NB4 (cell line): Measurements from ENCODE around the gene RNASEL.

Experiments used
- POLR2A ChIP-seq: IDR thresholded peaks from 2 replicates; pipeline ENCODE4 v1.6.1; 2011; ENCODE audit warnings: mild to moderate bottlenecking; ENCODE audit not compliant: insufficient read length; ENCODE audit errors: extremely low read depth
- TF ChIP-seq, protein P1 (sequence below): IDR thresholded peaks from one replicate; pipeline ENCODE4 v1.5.1; 2012; ENCODE audit warnings: low read depth, low read length

DNA sequence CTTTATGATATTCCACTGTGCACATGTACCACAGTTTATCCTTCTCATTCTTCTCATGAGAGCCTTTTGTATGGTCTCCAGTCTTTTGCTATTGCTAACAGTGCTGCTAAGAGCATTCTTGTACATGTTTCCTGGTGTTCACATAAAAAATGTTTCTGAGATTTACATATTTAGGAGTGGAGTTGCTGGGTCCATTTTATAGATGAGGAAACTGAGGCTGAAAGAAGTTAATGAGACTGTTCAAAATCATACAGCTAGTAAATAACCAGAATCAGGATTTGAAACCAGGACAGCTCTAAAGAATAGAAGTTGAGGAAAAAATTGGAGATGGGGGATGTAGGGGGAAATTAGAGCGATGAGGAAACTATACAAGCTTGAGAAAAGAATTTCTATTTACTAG lies 42.9 kb upstream of the RNASEL start:
- no peak for TF ChIP-seq POLR2A
- TF ChIP-seq, protein P1, sequence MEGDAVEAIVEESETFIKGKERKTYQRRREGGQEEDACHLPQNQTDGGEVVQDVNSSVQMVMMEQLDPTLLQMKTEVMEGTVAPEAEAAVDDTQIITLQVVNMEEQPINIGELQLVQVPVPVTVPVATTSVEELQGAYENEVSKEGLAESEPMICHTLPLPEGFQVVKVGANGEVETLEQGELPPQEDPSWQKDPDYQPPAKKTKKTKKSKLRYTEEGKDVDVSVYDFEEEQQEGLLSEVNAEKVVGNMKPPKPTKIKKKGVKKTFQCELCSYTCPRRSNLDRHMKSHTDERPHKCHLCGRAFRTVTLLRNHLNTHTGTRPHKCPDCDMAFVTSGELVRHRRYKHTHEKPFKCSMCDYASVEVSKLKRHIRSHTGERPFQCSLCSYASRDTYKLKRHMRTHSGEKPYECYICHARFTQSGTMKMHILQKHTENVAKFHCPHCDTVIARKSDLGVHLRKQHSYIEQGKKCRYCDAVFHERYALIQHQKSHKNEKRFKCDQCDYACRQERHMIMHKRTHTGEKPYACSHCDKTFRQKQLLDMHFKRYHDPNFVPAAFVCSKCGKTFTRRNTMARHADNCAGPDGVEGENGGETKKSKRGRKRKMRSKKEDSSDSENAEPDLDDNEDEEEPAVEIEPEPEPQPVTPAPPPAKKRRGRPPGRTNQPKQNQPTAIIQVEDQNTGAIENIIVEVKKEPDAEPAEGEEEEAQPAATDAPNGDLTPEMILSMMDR, result no peak
